Measurements from ENCODE around the gene FAM3A. TPM values are rescaled to one million over a fixed set of nuclear protein-coding genes. Genes with fewer than 3 reads are reported as not detected.

Gene FAM3A
- polyA plus RNA-seq, 1 donor from 2014 or later: 19.5 TPM

DNA sequence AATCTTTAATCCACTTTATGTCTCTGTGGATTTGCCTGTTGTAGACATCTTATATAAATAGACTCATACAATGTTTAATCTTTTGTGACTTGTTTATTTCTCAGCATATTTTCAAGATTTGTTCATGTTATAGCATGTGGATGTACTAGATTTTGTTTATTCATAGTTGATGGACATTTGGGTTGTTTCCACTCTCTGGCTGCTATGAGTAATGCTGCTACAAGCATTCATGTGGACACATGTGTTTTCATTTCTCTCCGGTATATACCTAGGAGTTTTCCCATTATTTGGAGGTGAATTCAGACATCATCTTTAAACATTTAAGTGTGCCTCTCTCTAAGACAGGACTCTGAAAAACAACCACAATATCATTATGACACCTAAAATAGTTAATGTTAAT is 33.7 kb upstream of the FAM3A start:
- no peak overlapping the region for H2AFZ ChIP-seq (ENCODE audit: low read depth, low read length)
- no peaks in the 10 kb centered on the region for H3K36me3 ChIP-seq (ENCODE audit: insufficient read depth, low read length)
- no peaks in the 10 kb centered on the region for H3F3A ChIP-seq (ENCODE audit: insufficient read depth, low read length, poor library complexity, severe bottlenecking)
- H3K4me3 ChIP-seq (ENCODE audit: low read length): no peak overlapping the region
- H3K27me3 ChIP-seq (ENCODE audit: insufficient read depth, low read depth, low read length): no peaks in the 10 kb centered on the region
- H3K79me2 ChIP-seq (replicated peaks; ENCODE audit: insufficient read depth, low read length): peaks cover 10% of the 10 kb centered on the region
- no peak overlapping the region for H3K27ac ChIP-seq (ENCODE audit: low read length)
- H4K20me1 ChIP-seq (ENCODE audit: insufficient read depth): no peaks in the 10 kb centered on the region
- no peak overlapping the region for H3K4me2 ChIP-seq (ENCODE audit: low read length)
- no peak overlapping the region for H3K9ac ChIP-seq (ENCODE audit: low read length)
- TF ChIP-seq, protein P1, sequence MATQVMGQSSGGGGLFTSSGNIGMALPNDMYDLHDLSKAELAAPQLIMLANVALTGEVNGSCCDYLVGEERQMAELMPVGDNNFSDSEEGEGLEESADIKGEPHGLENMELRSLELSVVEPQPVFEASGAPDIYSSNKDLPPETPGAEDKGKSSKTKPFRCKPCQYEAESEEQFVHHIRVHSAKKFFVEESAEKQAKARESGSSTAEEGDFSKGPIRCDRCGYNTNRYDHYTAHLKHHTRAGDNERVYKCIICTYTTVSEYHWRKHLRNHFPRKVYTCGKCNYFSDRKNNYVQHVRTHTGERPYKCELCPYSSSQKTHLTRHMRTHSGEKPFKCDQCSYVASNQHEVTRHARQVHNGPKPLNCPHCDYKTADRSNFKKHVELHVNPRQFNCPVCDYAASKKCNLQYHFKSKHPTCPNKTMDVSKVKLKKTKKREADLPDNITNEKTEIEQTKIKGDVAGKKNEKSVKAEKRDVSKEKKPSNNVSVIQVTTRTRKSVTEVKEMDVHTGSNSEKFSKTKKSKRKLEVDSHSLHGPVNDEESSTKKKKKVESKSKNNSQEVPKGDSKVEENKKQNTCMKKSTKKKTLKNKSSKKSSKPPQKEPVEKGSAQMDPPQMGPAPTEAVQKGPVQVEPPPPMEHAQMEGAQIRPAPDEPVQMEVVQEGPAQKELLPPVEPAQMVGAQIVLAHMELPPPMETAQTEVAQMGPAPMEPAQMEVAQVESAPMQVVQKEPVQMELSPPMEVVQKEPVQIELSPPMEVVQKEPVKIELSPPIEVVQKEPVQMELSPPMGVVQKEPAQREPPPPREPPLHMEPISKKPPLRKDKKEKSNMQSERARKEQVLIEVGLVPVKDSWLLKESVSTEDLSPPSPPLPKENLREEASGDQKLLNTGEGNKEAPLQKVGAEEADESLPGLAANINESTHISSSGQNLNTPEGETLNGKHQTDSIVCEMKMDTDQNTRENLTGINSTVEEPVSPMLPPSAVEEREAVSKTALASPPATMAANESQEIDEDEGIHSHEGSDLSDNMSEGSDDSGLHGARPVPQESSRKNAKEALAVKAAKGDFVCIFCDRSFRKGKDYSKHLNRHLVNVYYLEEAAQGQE (IDR thresholded peaks at IDR 0.05; ENCODE audit: borderline replicate concordance): no peak
- no peak for TF ChIP-seq CTCF (IDR thresholded peaks at IDR 0.05; ENCODE audit: poor library complexity, severe bottlenecking)
- no peak for TF ChIP-seq EZH2 (IDR thresholded peaks at IDR 0.05; ENCODE audit: borderline replicate concordance, insufficient read depth, low read length, poor library complexity, severe bottlenecking)
- TF ChIP-seq SMC3 (conservative IDR thresholded peaks at IDR 0.05; ENCODE audit: poor library complexity): no peak
- TF ChIP-seq TAF1 (IDR thresholded peaks at IDR 0.05; ENCODE audit: low read depth): no peak
- no peak for TF ChIP-seq POLR2AphosphoS5 (IDR thresholded peaks at IDR 0.05)
- no peak for TF ChIP-seq RAD21 (conservative IDR thresholded peaks at IDR 0.05)
- no peak for TF ChIP-seq EP300 (conservative IDR thresholded peaks at IDR 0.05; ENCODE audit: poor library complexity, severe bottlenecking)
- no peak for TF ChIP-seq MXI1 (conservative IDR thresholded peaks at IDR 0.05; ENCODE audit: poor library complexity, severe bottlenecking)
- H3K9me2 ChIP-seq (ENCODE audit: insufficient read depth, low read length): no peaks in the 10 kb centered on the region
- H3K9me3 ChIP-seq (ENCODE audit: low read length): no peaks in the 10 kb centered on the region

DNA sequence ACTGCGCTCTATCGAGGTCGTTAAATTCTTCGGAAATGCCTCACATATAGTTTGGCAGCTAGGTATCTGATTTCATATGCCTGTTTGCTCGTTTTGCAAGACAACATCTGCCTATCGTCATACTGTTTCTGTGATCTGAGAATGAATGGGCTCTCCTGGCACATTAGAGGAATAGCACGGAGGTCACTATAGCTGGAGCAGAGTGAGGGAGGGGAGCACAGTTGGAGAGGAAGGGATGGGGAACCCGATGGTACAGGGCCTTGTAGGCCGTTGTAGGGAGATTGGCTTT is 31.9 kb upstream of the FAM3A start:
- no peaks in the 10 kb centered on the region for H4K20me1 ChIP-seq (ENCODE audit: insufficient read depth)
- TF ChIP-seq EP300 (conservative IDR thresholded peaks at IDR 0.05; ENCODE audit: poor library complexity, severe bottlenecking) (no peak), MXI1 (conservative IDR thresholded peaks at IDR 0.05; ENCODE audit: poor library complexity, severe bottlenecking) (no peak), SMC3 (conservative IDR thresholded peaks at IDR 0.05; ENCODE audit: poor library complexity) (no peak), RAD21 (conservative IDR thresholded peaks at IDR 0.05) (no peak), EZH2 (IDR thresholded peaks at IDR 0.05; ENCODE audit: borderline replicate concordance, insufficient read depth, low read length, poor library complexity, severe bottlenecking) (no peak), CTCF (IDR thresholded peaks at IDR 0.05; ENCODE audit: poor library complexity, severe bottlenecking) (no peak), POLR2AphosphoS5 (IDR thresholded peaks at IDR 0.05) (no peak), TAF1 (IDR thresholded peaks at IDR 0.05; ENCODE audit: low read depth) (no peak)
- TF ChIP-seq, protein P1 (IDR thresholded peaks at IDR 0.05; ENCODE audit: borderline replicate concordance): no peak
- H3F3A ChIP-seq (ENCODE audit: insufficient read depth, low read length, poor library complexity, severe bottlenecking): no peaks in the 10 kb centered on the region
- H3K9ac ChIP-seq (ENCODE audit: low read length): peak overlapping the region; percentile 85
- H2AFZ ChIP-seq (ENCODE audit: low read depth, low read length): no peak overlapping the region
- H3K4me2 ChIP-seq (ENCODE audit: low read length): peak overlapping the region; percentile 35
- H3K27me3 ChIP-seq (ENCODE audit: insufficient read depth, low read depth, low read length): no peaks in the 10 kb centered on the region
- H3K27ac ChIP-seq (ENCODE audit: low read length): peak overlapping the region; percentile 88
- peaks cover 10% of the 10 kb centered on the region for H3K79me2 ChIP-seq (replicated peaks; ENCODE audit: insufficient read depth, low read length)
- no peaks in the 10 kb centered on the region for H3K9me2 ChIP-seq (ENCODE audit: insufficient read depth, low read length)
- peak overlapping the region; percentile 81 for H3K4me3 ChIP-seq (ENCODE audit: low read length)
- H3K9me3 ChIP-seq (ENCODE audit: low read length): no peaks in the 10 kb centered on the region
- H3K36me3 ChIP-seq (ENCODE audit: insufficient read depth, low read length): no peaks in the 10 kb centered on the region

Measured in neural cell (in vitro differentiated cells).